H1 (cell line): ENCODE measurements around the gene CAMK2B.
A peak's percentile ranks its signal among the peaks of the same experiment; 100 is the strongest.

Experiments
- ATF3 ChIP-seq: IDR thresholded peaks from 2 replicates; pipeline ENCODE4 v1.6.1; 2011; ENCODE audit warnings: low read depth, mild to moderate bottlenecking, low read length; ENCODE audit not compliant: insufficient read depth
- CTCF ChIP-seq, 3 experiments: IDR thresholded peaks; 1 replicate in 2 of 3; 2 replicates in 1 of 3; pipeline versions ENCODE4 v1.5.1 to v1.6.1; 2011; ENCODE audit warnings: low read length in 3 of 3, mild to moderate bottlenecking in 3 of 3, inconsistent platforms in 2 of 3, low read depth in 1 of 3, moderate library complexity in 1 of 3; ENCODE audit not compliant: insufficient read depth in 1 of 3; ENCODE audit errors: control extremely low read depth in 1 of 3
- JUN ChIP-seq: IDR thresholded peaks from 2 replicates; pipeline ENCODE4 v1.6.1; 2011; ENCODE audit warnings: low read depth, mild to moderate bottlenecking, improper control_type of control experiment, low read length
- KDM4A ChIP-seq: IDR thresholded peaks from one replicate; pipeline ENCODE4 v1.7.1; 2012; ENCODE audit warnings: low read depth, mild to moderate bottlenecking, moderate library complexity, low read length, inconsistent platforms; ENCODE audit not compliant: severe bottlenecking
- POLR2A ChIP-seq, 2 experiments: IDR thresholded peaks; 1 replicate in 1 of 2; 2 replicates in 1 of 2; pipeline ENCODE4 v1.6.1; 2011; ENCODE audit warnings: low read depth in 2 of 2, low read length in 2 of 2, mild to moderate bottlenecking in 2 of 2; ENCODE audit errors: control extremely low read depth in 1 of 2
- POLR2AphosphoS5 ChIP-seq: IDR thresholded peaks from 2 replicates; pipeline ENCODE4 v1.6.1; 2011; ENCODE audit warnings: low read depth, low read length
- SIX5 ChIP-seq: IDR thresholded peaks from 2 replicates; pipeline ENCODE4 v1.6.1; 2011; ENCODE audit warnings: mild to moderate bottlenecking, low read depth, low read length
- USF2 ChIP-seq: IDR thresholded peaks from 2 replicates; pipeline ENCODE4 v1.6.1; 2011; ENCODE audit warnings: low read length, improper control_type of control experiment
- YY1 ChIP-seq: IDR thresholded peaks from 2 replicates; pipeline ENCODE4 v1.6.1; 2011; ENCODE audit warnings: low read depth, mild to moderate bottlenecking, low read length

- no peak for TF ChIP-seq CTCF (IDR thresholded peaks at IDR 0.05; ENCODE audit: control extremely low read depth in 1 of 3, insufficient read depth in 1 of 3, low read depth in 1 of 3, low read length in 3 of 3)
- no peak for TF ChIP-seq POLR2A (IDR thresholded peaks at IDR 0.05; ENCODE audit: control extremely low read depth in 1 of 2, low read depth in 2 of 2, low read length in 2 of 2)
- no peak for TF ChIP-seq JUN
- no peak for TF ChIP-seq SIX5
- no peak for TF ChIP-seq ATF3
- TF ChIP-seq POLR2AphosphoS5, result no peak
- no peak for TF ChIP-seq YY1
- peak; percentile 40; the same call in 1 of the 2 replicates for TF ChIP-seq USF2
- no peak for TF ChIP-seq KDM4A
Measured at GRCh38 chr7:44330331-44330730, 4.9 kb upstream of the CAMK2B start.
